ENCODE data around the gene REPIN1.

DNA sequence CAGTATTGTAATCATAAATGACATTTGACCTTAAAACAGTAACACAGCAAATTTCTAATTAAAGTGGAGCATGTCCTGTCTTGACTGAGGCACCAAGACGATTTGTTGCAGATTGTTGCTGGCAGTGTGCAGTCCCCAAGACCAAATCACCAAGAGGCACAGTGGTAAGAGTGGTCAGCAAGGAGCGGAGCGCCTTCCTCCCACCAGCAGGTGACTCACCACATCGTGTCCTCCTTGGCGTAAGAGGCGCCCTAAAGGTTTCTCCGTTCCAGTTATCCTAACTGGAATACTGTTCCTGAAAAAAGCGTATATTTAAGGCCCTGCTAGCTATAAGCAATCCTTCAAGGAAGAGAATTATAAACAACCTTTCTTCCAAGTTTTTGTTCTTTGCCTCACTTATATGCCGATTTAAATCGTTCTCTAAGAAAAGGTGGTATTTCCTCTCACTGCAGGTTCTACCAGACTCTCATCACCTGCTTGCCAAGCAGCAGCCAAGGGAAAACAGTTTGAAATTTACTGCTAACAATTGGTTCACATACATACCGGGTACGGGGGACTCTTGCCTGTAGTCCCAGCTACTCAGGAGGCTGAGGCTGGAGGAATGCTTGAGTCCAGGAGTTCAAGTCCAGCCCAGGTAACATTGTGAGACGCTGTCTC, 10.7 kb upstream of the REPIN1 start:
- TF ChIP-seq, protein P1, sequence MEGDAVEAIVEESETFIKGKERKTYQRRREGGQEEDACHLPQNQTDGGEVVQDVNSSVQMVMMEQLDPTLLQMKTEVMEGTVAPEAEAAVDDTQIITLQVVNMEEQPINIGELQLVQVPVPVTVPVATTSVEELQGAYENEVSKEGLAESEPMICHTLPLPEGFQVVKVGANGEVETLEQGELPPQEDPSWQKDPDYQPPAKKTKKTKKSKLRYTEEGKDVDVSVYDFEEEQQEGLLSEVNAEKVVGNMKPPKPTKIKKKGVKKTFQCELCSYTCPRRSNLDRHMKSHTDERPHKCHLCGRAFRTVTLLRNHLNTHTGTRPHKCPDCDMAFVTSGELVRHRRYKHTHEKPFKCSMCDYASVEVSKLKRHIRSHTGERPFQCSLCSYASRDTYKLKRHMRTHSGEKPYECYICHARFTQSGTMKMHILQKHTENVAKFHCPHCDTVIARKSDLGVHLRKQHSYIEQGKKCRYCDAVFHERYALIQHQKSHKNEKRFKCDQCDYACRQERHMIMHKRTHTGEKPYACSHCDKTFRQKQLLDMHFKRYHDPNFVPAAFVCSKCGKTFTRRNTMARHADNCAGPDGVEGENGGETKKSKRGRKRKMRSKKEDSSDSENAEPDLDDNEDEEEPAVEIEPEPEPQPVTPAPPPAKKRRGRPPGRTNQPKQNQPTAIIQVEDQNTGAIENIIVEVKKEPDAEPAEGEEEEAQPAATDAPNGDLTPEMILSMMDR (IDR thresholded peaks at IDR 0.05), result no peak
- no peak for TF ChIP-seq POLR2AphosphoS5 (IDR thresholded peaks at IDR 0.05; ENCODE audit: insufficient read depth in 1 of 2, low read depth in 1 of 2)
